ENCODE data around the gene DLX3. TPM values are rescaled to one million over a fixed set of nuclear protein-coding genes. Genes with fewer than 3 reads are reported as not detected.

DLX3 gene
- total and polyA plus RNA-seq, 4 donors, result 0.17 to 1.3 (median 0.64) TPM

DNA sequence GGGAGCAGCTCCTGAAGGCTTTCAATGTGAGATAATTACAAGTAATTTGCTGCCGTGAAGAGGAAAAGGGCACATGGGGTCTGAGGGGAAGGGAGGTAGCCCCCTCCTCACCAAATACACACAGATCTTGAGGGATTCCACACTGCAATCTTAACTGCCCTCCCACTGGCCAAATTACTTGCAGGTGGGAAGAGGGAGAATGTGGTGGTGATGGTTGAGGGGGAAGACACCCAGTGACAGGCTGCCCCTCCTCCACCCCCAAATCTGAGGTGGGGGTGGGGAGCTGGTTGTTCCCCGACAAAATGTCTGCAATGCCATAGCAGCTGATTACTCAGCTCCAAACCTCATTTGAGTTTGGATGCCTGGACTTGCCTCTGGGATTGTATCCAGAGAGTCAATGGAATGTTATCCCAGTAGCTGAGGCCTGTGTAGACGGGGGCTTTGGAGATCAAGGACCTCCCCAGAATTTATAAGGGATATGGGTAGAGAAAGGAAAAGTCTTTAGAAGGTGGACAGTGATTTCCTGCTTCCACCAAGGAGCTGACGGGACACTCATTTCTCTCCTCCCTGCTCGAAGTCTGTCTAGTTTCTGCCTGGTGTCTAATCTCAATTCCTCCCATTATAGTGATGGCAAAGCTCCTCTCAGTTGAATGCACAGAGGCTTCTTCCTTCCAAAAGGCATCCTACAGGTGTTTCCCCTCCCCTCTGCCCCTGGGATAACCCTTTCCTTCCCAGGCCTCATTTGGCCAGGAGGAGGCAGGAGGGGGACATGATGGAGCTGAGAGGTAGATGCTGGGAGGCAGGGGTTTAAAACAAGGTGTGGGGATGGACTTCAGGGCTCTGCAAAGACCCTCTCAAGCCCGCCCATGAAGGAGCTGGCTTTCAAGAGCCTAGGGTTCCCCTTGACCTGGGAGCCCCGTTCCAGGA, 17.3 kb downstream of the DLX3 start:
- H3K9me3 ChIP-seq (ENCODE audit: control insufficient read depth in 4 of 4, insufficient read depth in 3 of 4, low read length in 3 of 4), result no peaks in the 10 kb centered on the region
- no peaks in the 10 kb centered on the region for H3K36me3 ChIP-seq (ENCODE audit: control insufficient read depth in 4 of 4, insufficient read depth in 4 of 4, low read length in 4 of 4)
- whole genome bisulfite sequencing, 2 donors, result 65 to 72% methylated on average over 7 of the region's 7 CpGs
- H3K4me1 ChIP-seq (ENCODE audit: control insufficient read depth in 5 of 5, insufficient read depth in 5 of 5, low read length in 5 of 5), result peaks cover 0 to 1% (median 0%) of the 10 kb centered on the region in 5 donors
- no peak for ATAC-seq (ENCODE audit: insufficient read depth, low FRiP score)
- H3K9ac ChIP-seq (ENCODE audit: insufficient read depth in 1 of 2, low read length in 2 of 2), result no peak overlapping the region
- H3K27me3 ChIP-seq (ENCODE audit: control insufficient read depth in 3 of 3, insufficient read depth in 3 of 3, low read length in 2 of 3), result peaks cover 6 to 51% (median 42%) of the 10 kb centered on the region in 3 donors
- H3K27ac ChIP-seq (ENCODE audit: low read depth in 1 of 2, low read length in 1 of 2), result no peak overlapping the region
- TF ChIP-seq, protein P1, sequence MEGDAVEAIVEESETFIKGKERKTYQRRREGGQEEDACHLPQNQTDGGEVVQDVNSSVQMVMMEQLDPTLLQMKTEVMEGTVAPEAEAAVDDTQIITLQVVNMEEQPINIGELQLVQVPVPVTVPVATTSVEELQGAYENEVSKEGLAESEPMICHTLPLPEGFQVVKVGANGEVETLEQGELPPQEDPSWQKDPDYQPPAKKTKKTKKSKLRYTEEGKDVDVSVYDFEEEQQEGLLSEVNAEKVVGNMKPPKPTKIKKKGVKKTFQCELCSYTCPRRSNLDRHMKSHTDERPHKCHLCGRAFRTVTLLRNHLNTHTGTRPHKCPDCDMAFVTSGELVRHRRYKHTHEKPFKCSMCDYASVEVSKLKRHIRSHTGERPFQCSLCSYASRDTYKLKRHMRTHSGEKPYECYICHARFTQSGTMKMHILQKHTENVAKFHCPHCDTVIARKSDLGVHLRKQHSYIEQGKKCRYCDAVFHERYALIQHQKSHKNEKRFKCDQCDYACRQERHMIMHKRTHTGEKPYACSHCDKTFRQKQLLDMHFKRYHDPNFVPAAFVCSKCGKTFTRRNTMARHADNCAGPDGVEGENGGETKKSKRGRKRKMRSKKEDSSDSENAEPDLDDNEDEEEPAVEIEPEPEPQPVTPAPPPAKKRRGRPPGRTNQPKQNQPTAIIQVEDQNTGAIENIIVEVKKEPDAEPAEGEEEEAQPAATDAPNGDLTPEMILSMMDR (IDR thresholded peaks at IDR 0.05; ENCODE audit: control extremely low read depth, extremely low read depth), result no peak
- no peak for DNase-seq
- H3K4me3 ChIP-seq, result no peak overlapping the region

DNA sequence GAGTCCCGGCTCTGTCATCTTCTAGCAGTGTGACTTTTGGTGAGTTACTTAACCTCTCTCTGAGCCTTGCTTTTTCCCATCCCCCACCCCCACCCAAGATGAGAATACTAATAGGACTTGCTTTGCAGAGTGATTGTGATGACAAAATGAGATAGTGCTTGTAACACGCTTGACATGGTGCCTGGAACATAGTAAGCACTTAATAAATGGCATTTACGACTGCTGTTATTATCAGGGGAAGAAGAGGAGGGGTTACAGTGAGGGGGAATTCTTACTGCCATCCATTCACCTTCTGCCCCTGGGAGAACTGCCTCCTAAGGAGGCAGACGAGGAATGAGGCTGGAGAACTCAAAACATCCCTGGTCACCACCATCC, 18.2 kb downstream of the DLX3 start:
- Histone ChIP-seq H3K4me1 (ENCODE audit: control insufficient read depth in 5 of 5, insufficient read depth in 5 of 5, low read length in 5 of 5) (peaks cover 0 to 10% (median 0%) of the 10 kb centered on the region in 5 donors), H3K4me3 (no peak overlapping the region), H3K27me3 (ENCODE audit: control insufficient read depth in 3 of 3, insufficient read depth in 3 of 3, low read length in 2 of 3) (peaks cover 10 to 56% (median 44%) of the 10 kb centered on the region in 3 donors), H3K36me3 (ENCODE audit: control insufficient read depth in 4 of 4, insufficient read depth in 4 of 4, low read length in 4 of 4) (no peaks in the 10 kb centered on the region), H3K9ac (ENCODE audit: insufficient read depth in 1 of 2, low read length in 2 of 2) (no peak overlapping the region), H3K9me3 (ENCODE audit: control insufficient read depth in 4 of 4, insufficient read depth in 3 of 4, low read length in 3 of 4) (no peaks in the 10 kb centered on the region), H3K27ac (ENCODE audit: low read depth in 1 of 2, low read length in 1 of 2) (no peak overlapping the region)
- ATAC-seq (ENCODE audit: insufficient read depth, low FRiP score) (no peak), DNase-seq (no peak)
- TF ChIP-seq, protein P1 (IDR thresholded peaks at IDR 0.05; ENCODE audit: control extremely low read depth, extremely low read depth), result no peak
- WGBS, 2 donors, result 69 to 77% methylated on average over 4 of the region's 4 CpGs

DNA sequence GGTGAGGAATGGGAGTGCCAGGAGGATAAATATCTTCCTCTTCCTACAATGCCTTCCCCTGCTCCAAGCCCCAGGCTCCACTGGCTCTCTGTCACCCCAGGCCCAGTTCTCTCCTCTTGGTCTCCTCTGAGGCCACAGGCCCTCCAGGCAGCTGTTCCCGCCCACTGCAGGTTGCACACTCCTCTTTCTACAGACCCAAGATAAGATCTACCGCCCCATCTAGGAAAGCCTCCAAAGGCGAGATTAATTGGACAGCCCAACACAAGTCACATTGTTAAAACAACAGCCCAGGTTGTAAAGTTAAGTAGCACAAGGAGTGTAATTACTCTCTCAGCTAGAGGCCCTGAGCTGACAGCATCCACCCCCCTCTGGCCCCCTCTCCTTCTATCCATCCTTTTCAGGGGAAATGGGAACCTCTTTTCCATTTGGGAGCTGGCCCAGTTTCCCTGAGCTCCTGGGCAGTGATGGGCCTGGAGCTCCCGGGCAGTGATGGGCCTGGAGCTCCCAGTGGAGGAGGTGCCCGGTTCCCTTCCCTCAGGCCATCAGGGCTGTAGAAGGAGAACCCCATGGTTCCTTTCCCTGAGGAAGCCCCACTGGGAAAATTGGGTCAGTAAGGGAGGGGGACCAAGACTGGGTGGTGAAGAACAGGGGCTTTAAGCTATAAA, 18.7 kb downstream of the DLX3 start:
- H3K4me1 ChIP-seq (ENCODE audit: control insufficient read depth in 5 of 5, insufficient read depth in 5 of 5, low read length in 5 of 5), result peaks cover 0 to 13% (median 0%) of the 10 kb centered on the region in 5 donors
- H3K9ac ChIP-seq (ENCODE audit: insufficient read depth in 1 of 2, low read length in 2 of 2), result no peak overlapping the region
- peaks cover 10 to 60% (median 49%) of the 10 kb centered on the region in 3 donors for H3K27me3 ChIP-seq (ENCODE audit: control insufficient read depth in 3 of 3, insufficient read depth in 3 of 3, low read length in 2 of 3)
- H3K27ac ChIP-seq (ENCODE audit: low read depth in 1 of 2, low read length in 1 of 2), result no peak overlapping the region
- no peaks in the 10 kb centered on the region for H3K9me3 ChIP-seq (ENCODE audit: control insufficient read depth in 4 of 4, insufficient read depth in 3 of 4, low read length in 3 of 4)
- H3K36me3 ChIP-seq (ENCODE audit: control insufficient read depth in 4 of 4, insufficient read depth in 4 of 4, low read length in 4 of 4), result no peaks in the 10 kb centered on the region
- no peak for ATAC-seq (ENCODE audit: insufficient read depth, low FRiP score)
- no peak overlapping the region for H3K4me3 ChIP-seq
- TF ChIP-seq, protein P1 (IDR thresholded peaks at IDR 0.05; ENCODE audit: control extremely low read depth, extremely low read depth), result no peak
- no peak for DNase-seq
- WGBS, 2 donors, result 75 to 81% methylated on average over 5 of the region's 5 CpGs
